ENCODE measurements around the gene UROC1. TPM values are rescaled to one million over a fixed set of nuclear protein-coding genes. Genes with fewer than 3 reads are reported as not detected.

The UROC1 gene
- total and polyA plus RNA-seq, 2 of the 4 experiments (the other 2 are of a cell fraction): not detected

DNA sequence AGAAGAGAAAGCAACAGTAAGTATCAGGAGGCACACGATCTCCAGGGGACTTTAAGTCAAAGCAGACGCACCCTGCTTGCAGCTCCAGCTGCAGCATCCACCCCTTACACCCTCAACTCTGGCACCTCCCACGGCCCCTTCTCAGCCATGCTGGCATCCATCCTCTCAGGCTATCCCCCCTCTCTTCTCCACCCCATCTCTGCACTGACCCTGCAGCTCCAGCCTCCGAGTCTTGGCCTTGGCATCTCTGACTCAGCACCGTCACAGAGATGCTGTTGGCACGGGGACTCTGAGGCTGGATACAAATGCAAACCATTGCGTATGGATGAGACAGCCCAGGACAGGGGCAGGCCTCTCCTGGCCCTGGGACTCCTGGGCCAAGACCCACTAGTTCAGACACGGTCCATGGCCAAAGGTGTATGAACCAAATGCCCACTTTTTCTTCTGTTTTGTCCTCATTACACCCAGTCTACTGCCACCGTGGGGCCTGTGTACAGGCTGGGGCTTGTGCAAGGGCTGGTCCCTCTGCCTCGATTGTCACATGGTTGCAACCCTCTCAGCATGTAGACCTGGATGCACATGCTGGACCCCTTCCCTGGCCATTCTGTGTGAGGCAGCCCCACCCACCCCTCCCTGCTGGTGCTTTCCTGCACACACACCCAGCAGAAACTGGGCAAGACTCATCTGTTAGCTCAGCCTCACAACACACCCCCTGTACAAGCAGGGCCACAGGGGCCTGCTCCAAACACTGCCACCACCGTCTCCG, 23.2 kb downstream of the UROC1 start:
- TF ChIP-seq FOS (IDR thresholded peaks at IDR 0.05; ENCODE audit: low read depth, low read length) (no peak), MAFK (IDR thresholded peaks at IDR 0.05; ENCODE audit: low read depth, low read length) (no peak), MAZ (IDR thresholded peaks at IDR 0.05; ENCODE audit: borderline replicate concordance, low read depth, low read length) (no peak), RAD21 (IDR thresholded peaks at IDR 0.05; ENCODE audit: low read length) (no peak), NFE2L2 (IDR thresholded peaks at IDR 0.05; ENCODE audit: low read depth, low read length) (no peak), BHLHE40 (IDR thresholded peaks at IDR 0.05; ENCODE audit: low read depth, low read length) (no peak), MXI1 (IDR thresholded peaks at IDR 0.05; ENCODE audit: borderline replicate concordance, low read depth, low read length) (no peak), SMC3 (IDR thresholded peaks at IDR 0.05; ENCODE audit: low read depth, low read length) (no peak), POLR2A (IDR thresholded peaks at IDR 0.05; ENCODE audit: low read depth, low read length) (no peak), CEBPB (IDR thresholded peaks at IDR 0.05; ENCODE audit: low read depth, low read length) (no peak), RCOR1 (IDR thresholded peaks at IDR 0.05; ENCODE audit: insufficient replicate concordance, low read length) (no peak), RFX5 (IDR thresholded peaks at IDR 0.05; ENCODE audit: low read depth, low read length) (no peak), CHD1 (IDR thresholded peaks at IDR 0.05; ENCODE audit: low read depth, low read length) (no peak)
- TF ChIP-seq, protein P1, sequence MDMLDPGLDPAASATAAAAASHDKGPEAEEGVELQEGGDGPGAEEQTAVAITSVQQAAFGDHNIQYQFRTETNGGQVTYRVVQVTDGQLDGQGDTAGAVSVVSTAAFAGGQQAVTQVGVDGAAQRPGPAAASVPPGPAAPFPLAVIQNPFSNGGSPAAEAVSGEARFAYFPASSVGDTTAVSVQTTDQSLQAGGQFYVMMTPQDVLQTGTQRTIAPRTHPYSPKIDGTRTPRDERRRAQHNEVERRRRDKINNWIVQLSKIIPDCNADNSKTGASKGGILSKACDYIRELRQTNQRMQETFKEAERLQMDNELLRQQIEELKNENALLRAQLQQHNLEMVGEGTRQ (IDR thresholded peaks at IDR 0.05; ENCODE audit: low read depth, low read length): no peak
- TF ChIP-seq, protein P2, sequence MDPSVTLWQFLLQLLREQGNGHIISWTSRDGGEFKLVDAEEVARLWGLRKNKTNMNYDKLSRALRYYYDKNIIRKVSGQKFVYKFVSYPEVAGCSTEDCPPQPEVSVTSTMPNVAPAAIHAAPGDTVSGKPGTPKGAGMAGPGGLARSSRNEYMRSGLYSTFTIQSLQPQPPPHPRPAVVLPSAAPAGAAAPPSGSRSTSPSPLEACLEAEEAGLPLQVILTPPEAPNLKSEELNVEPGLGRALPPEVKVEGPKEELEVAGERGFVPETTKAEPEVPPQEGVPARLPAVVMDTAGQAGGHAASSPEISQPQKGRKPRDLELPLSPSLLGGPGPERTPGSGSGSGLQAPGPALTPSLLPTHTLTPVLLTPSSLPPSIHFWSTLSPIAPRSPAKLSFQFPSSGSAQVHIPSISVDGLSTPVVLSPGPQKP (IDR thresholded peaks at IDR 0.05; ENCODE audit: borderline replicate concordance, low read depth, low read length): no peak
- TF ChIP-seq, protein P3, sequence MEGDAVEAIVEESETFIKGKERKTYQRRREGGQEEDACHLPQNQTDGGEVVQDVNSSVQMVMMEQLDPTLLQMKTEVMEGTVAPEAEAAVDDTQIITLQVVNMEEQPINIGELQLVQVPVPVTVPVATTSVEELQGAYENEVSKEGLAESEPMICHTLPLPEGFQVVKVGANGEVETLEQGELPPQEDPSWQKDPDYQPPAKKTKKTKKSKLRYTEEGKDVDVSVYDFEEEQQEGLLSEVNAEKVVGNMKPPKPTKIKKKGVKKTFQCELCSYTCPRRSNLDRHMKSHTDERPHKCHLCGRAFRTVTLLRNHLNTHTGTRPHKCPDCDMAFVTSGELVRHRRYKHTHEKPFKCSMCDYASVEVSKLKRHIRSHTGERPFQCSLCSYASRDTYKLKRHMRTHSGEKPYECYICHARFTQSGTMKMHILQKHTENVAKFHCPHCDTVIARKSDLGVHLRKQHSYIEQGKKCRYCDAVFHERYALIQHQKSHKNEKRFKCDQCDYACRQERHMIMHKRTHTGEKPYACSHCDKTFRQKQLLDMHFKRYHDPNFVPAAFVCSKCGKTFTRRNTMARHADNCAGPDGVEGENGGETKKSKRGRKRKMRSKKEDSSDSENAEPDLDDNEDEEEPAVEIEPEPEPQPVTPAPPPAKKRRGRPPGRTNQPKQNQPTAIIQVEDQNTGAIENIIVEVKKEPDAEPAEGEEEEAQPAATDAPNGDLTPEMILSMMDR (conservative IDR thresholded peaks at IDR 0.05; ENCODE audit: low read depth, low read length): no peak
- H3K27me3 ChIP-seq (ENCODE audit: control insufficient read depth, insufficient read depth, low read length): peaks cover 31% of the 10 kb centered on the region; the same call in 1 of the 2 replicates
- no peak overlapping the region for H2BK5ac ChIP-seq (ENCODE audit: low read depth, low read length, poor library complexity, severe bottlenecking)
- no peak overlapping the region for H3K9ac ChIP-seq (ENCODE audit: low read depth, low read length)
- H2AFZ ChIP-seq (replicated peaks; ENCODE audit: low read length, poor library complexity): peak overlapping the region; percentile 70
- H3K9me1 ChIP-seq (ENCODE audit: insufficient read depth, low read length): no peaks in the 10 kb centered on the region
- no peak overlapping the region for H3K4me3 ChIP-seq (ENCODE audit: insufficient read depth, low read depth, low read length)
- no peak overlapping the region for H3K4ac ChIP-seq (ENCODE audit: low read depth, low read length)
- H3K9me3 ChIP-seq (ENCODE audit: control insufficient read depth, insufficient read depth, low read length): no peaks in the 10 kb centered on the region
- H2BK120ac ChIP-seq (ENCODE audit: low read depth, low read length): no peak overlapping the region
- no peaks in the 10 kb centered on the region for H3K36me3 ChIP-seq (ENCODE audit: control insufficient read depth, insufficient read depth, low read length)
- H3K18ac ChIP-seq (ENCODE audit: low read depth, low read length): no peak overlapping the region
- no peak overlapping the region for H4K91ac ChIP-seq (ENCODE audit: insufficient read depth, low read depth, low read length)
- H2AK5ac ChIP-seq (ENCODE audit: low read depth, low read length): no peak overlapping the region
- peak; percentile 56 for ATAC-seq (ENCODE audit: low read depth)
- no peak overlapping the region for H3K4me2 ChIP-seq (ENCODE audit: low read depth, low read length)
- intact Hi-C loops (cut with micrococcal nuclease) (no loop called here), in situ Hi-C loops (cut with MboI; ENCODE audit: low sequenced_read_pairs) (no loop called here), dilution Hi-C loops (cut with HindIII; ENCODE audit: low sequenced_read_pairs, unreplicated experiment) (no loop called here)
- no peak overlapping the region for H4K5ac ChIP-seq (ENCODE audit: low read depth, low read length)
- WGBS, 2 experiments (ENCODE audit: extremely low coverage in 2 of 2, insufficient read length in 1 of 2): 79% methylated on average over 3 of the region's 12 CpGs; no CpG with 5 or more reads in 1 of the 2 experiments
- H3K27ac ChIP-seq (ENCODE audit: insufficient read depth, low read length): no peak overlapping the region
- H3K23ac ChIP-seq (ENCODE audit: low read depth, low read length): no peak overlapping the region
- H3K56ac ChIP-seq (ENCODE audit: extremely low read depth, insufficient read depth, low read length): no peak overlapping the region
- H3K79me1 ChIP-seq (ENCODE audit: low read depth in 1 of 2, low read length in 2 of 2): no peaks in the 10 kb centered on the region
- ChIA-PET CTCF (no interaction called here), POLR2A (ENCODE audit: unreplicated experiment) (no interaction called here)
- H2BK15ac ChIP-seq (ENCODE audit: low read depth, low read length): no peak overlapping the region
- H4K20me1 ChIP-seq (ENCODE audit: insufficient read depth, low read length): no peaks in the 10 kb centered on the region
- BruUV-seq (replicated peaks): no TSS peak
- no peaks in the 10 kb centered on the region for H3K4me1 ChIP-seq (ENCODE audit: control insufficient read depth, insufficient read depth, low read length)
- no peak overlapping the region for H4K8ac ChIP-seq (ENCODE audit: low read depth in 2 of 2, low read length in 2 of 2)
- no peak overlapping the region for H2AK9ac ChIP-seq (replicated peaks; ENCODE audit: low read depth, low read length, poor library complexity)
- no peak overlapping the region for H2BK20ac ChIP-seq (ENCODE audit: low read depth, low read length)
- no peak overlapping the region for H3K14ac ChIP-seq (replicated peaks; ENCODE audit: low read depth, low read length)
- DNase-seq: no peak
